NCI-H2107 (cell line): ENCODE results near the gene FIZ1.

Source experiments
- DNase-seq: peaks from one replicate; lab custom pipeline; 2025; lab: John Stamatoyannopoulos, UW

Gene FIZ1

GRCh38 chr19:55599468-55599841, at the start of gene FIZ1:
TSS of gene FIZ1 (minus strand) at chr19:55599517. CDS start at chr19:55597865, 1,652 bp downstream.
- DNase-seq: peak; percentile 95

GRCh38 chr19:55648585-55649267, 49.4 kb upstream of the FIZ1 start:
- no peak for DNase-seq

GRCh38 chr19:55647732-55648584, 48.6 kb upstream of the FIZ1 start, which contains the start of gene CCDC106:
TSS of gene CCDC106 (plus strand) at chr19:55648212. CDS start at chr19:55649047, 835 bp downstream.
- DNase-seq: no peak

- no peak for DNase-seq
These were observed 47.8 kb upstream of the FIZ1 start for GRCh38 chr19:55646889-55647731.

- no peak for DNase-seq
These were observed 46.2 kb upstream of the FIZ1 start for GRCh38 chr19:55645512-55645881.

GRCh38 chr19:55644842-55645511, 45.7 kb upstream of the FIZ1 start:
- DNase-seq: no peak

GRCh38 chr19:55644191-55644833, 45.0 kb upstream of the FIZ1 start:
- DNase-seq: no peak

GRCh38 chr19:55643887-55644176, 44.5 kb upstream of the FIZ1 start:
- no peak for DNase-seq

- DNase-seq: no peak
These were observed 43.9 kb upstream of the FIZ1 start, which contains the start of gene ZNF581 for GRCh38 chr19:55643003-55643886. TSS of gene ZNF581 (plus strand) at chr19:55643649. CDS start at chr19:55644572, 923 bp downstream.

- no peak for DNase-seq
These were observed 43.1 kb upstream of the FIZ1 start for GRCh38 chr19:55642153-55643002.

- DNase-seq: no peak
These were observed 42.3 kb upstream of the FIZ1 start for GRCh38 chr19:55641426-55642152.

GRCh38 chr19:55640577-55641425, 41.5 kb upstream of the FIZ1 start, which contains the start of gene ZNF580:
TSS of gene ZNF580 (plus strand) at chr19:55641002. CDS start at chr19:55642509, 1,507 bp downstream.
- no peak for DNase-seq

GRCh38 chr19:55640043-55640576, 40.8 kb upstream of the FIZ1 start:
- DNase-seq: no peak

GRCh38 chr19:55638864-55639359, 39.6 kb upstream of the FIZ1 start:
- no peak for DNase-seq

GRCh38 chr19:55637534-55637933, 38.2 kb upstream of the FIZ1 start:
- no peak for DNase-seq

GRCh38 chr19:55636723-55637122, 37.4 kb upstream of the FIZ1 start:
- DNase-seq: no peak

GRCh38 chr19:55635856-55636440, 36.6 kb upstream of the FIZ1 start:
- no peak for DNase-seq
